ENCODE measurements around the gene SLIT1. TPM values are rescaled to one million over a fixed set of nuclear protein-coding genes. Genes with fewer than 3 reads are reported as not detected.

SLIT1 gene
- total RNA-seq, 1 donor from 2014 or later = 0.26 TPM

GRCh38 chr10:97151307-97151914, 34.3 kb downstream of the SLIT1 start:
- H3K9me3 Mint-ChIP-seq = no peaks in the 10 kb centered on the region
- H3K4me3 Mint-ChIP-seq = no peak overlapping the region
- peaks cover 7% of the 10 kb centered on the region for H3K27me3 Mint-ChIP-seq
- H3K4me1 Mint-ChIP-seq = no peaks in the 10 kb centered on the region
- DNase-seq = no peak
- intact Hi-C loops (cut with micrococcal nuclease) = no loop called here
- H3K36me3 Mint-ChIP-seq (ENCODE audit: low read depth) = no peaks in the 10 kb centered on the region
- no peak overlapping the region for H3K27ac Mint-ChIP-seq

GRCh38 chr10:97150616-97151015, 35.1 kb downstream of the SLIT1 start:
- Mint-ChIP-seq H3K27me3 (peaks cover 7% of the 10 kb centered on the region), H3K36me3 (ENCODE audit: low read depth) (no peaks in the 10 kb centered on the region), H3K4me3 (no peak overlapping the region), H3K9me3 (no peaks in the 10 kb centered on the region), H3K27ac (no peak overlapping the region), H3K4me1 (no peaks in the 10 kb centered on the region)
- no peak for DNase-seq
- intact Hi-C loops (cut with micrococcal nuclease) = no loop called here

- H3K27me3 Mint-ChIP-seq = peaks cover 7% of the 10 kb centered on the region
- H3K27ac Mint-ChIP-seq = no peak overlapping the region
- intact Hi-C loops (cut with micrococcal nuclease) = no loop called here
- H3K36me3 Mint-ChIP-seq (ENCODE audit: low read depth) = no peaks in the 10 kb centered on the region
- H3K4me1 Mint-ChIP-seq = no peaks in the 10 kb centered on the region
- no peak for DNase-seq
- no peaks in the 10 kb centered on the region for H3K9me3 Mint-ChIP-seq
- no peak overlapping the region for H3K4me3 Mint-ChIP-seq
Measured at GRCh38 chr10:97150013-97150595, 35.7 kb downstream of the SLIT1 start.

- peaks cover 7% of the 10 kb centered on the region for H3K27me3 Mint-ChIP-seq
- H3K4me1 Mint-ChIP-seq = no peaks in the 10 kb centered on the region
- H3K36me3 Mint-ChIP-seq (ENCODE audit: low read depth) = no peaks in the 10 kb centered on the region
- no peak for DNase-seq
- intact Hi-C loops (cut with micrococcal nuclease) = no loop called here
- no peaks in the 10 kb centered on the region for H3K9me3 Mint-ChIP-seq
- no peak overlapping the region for H3K27ac Mint-ChIP-seq
- H3K4me3 Mint-ChIP-seq = no peak overlapping the region
Measured at GRCh38 chr10:97149079-97149531, 36.7 kb downstream of the SLIT1 start.

- H3K27ac Mint-ChIP-seq = no peak overlapping the region
- H3K4me1 Mint-ChIP-seq = no peaks in the 10 kb centered on the region
- no peak for DNase-seq
- intact Hi-C loops (cut with micrococcal nuclease) = no loop called here
- peaks cover 21% of the 10 kb centered on the region for H3K27me3 Mint-ChIP-seq
- no peaks in the 10 kb centered on the region for H3K36me3 Mint-ChIP-seq (ENCODE audit: low read depth)
- H3K9me3 Mint-ChIP-seq = no peaks in the 10 kb centered on the region
- no peak overlapping the region for H3K4me3 Mint-ChIP-seq
Measured at GRCh38 chr10:97144297-97144696, 41.5 kb downstream of the SLIT1 start.

GRCh38 chr10:97142834-97143233, 42.9 kb downstream of the SLIT1 start:
- H3K4me3 Mint-ChIP-seq = no peak overlapping the region
- H3K36me3 Mint-ChIP-seq (ENCODE audit: low read depth) = no peaks in the 10 kb centered on the region

GRCh38 chr10:97140902-97141745, 44.6 kb downstream of the SLIT1 start:
- H3K4me1 Mint-ChIP-seq = no peaks in the 10 kb centered on the region
- intact Hi-C loops (cut with micrococcal nuclease) = no loop called here
- H3K4me3 Mint-ChIP-seq = no peak overlapping the region
- no peak for DNase-seq
- H3K27ac Mint-ChIP-seq = no peak overlapping the region
- H3K27me3 Mint-ChIP-seq = peaks cover 17% of the 10 kb centered on the region
- no peaks in the 10 kb centered on the region for H3K9me3 Mint-ChIP-seq
- no peaks in the 10 kb centered on the region for H3K36me3 Mint-ChIP-seq (ENCODE audit: low read depth)

More at GRCh38 chr10:97142834-97143233, 42.9 kb downstream of the SLIT1 start:
- no peak for DNase-seq
- H3K4me1 Mint-ChIP-seq = no peaks in the 10 kb centered on the region
- H3K27me3 Mint-ChIP-seq = peaks cover 18% of the 10 kb centered on the region
- H3K9me3 Mint-ChIP-seq = no peaks in the 10 kb centered on the region
- intact Hi-C loops (cut with micrococcal nuclease) = no loop called here
- no peak overlapping the region for H3K27ac Mint-ChIP-seq

- intact Hi-C loops (cut with micrococcal nuclease) = no loop called here
- Mint-ChIP-seq H3K4me1 (no peaks in the 10 kb centered on the region), H3K9me3 (no peaks in the 10 kb centered on the region), H3K4me3 (no peak overlapping the region), H3K27ac (no peak overlapping the region), H3K36me3 (ENCODE audit: low read depth) (no peaks in the 10 kb centered on the region), H3K27me3 (peaks cover 17% of the 10 kb centered on the region)
- DNase-seq = no peak
Measured at GRCh38 chr10:97140049-97140846, 45.5 kb downstream of the SLIT1 start.

GRCh38 chr10:97139651-97140048, 46.1 kb downstream of the SLIT1 start:
- Mint-ChIP-seq H3K27me3 (peaks cover 17% of the 10 kb centered on the region), H3K9me3 (no peaks in the 10 kb centered on the region), H3K4me3 (no peak overlapping the region), H3K36me3 (ENCODE audit: low read depth) (no peaks in the 10 kb centered on the region), H3K4me1 (no peaks in the 10 kb centered on the region), H3K27ac (no peak overlapping the region)
- intact Hi-C loops (cut with micrococcal nuclease) = no loop called here
- DNase-seq = no peak

- H3K4me3 Mint-ChIP-seq = no peak overlapping the region
- intact Hi-C loops (cut with micrococcal nuclease) = no loop called here
- H3K4me1 Mint-ChIP-seq = no peaks in the 10 kb centered on the region
- H3K36me3 Mint-ChIP-seq (ENCODE audit: low read depth) = no peaks in the 10 kb centered on the region
- no peaks in the 10 kb centered on the region for H3K9me3 Mint-ChIP-seq
- no peak for DNase-seq
- H3K27ac Mint-ChIP-seq = no peak overlapping the region
- peaks cover 17% of the 10 kb centered on the region for H3K27me3 Mint-ChIP-seq
Measured at GRCh38 chr10:97138846-97139245, 46.9 kb downstream of the SLIT1 start.

GRCh38 chr10:97138174-97138573, 47.6 kb downstream of the SLIT1 start:
- no peak overlapping the region for H3K4me3 Mint-ChIP-seq
- H3K9me3 Mint-ChIP-seq = no peaks in the 10 kb centered on the region
- no peak for DNase-seq
- H3K36me3 Mint-ChIP-seq (ENCODE audit: low read depth) = no peaks in the 10 kb centered on the region
- no peak overlapping the region for H3K27ac Mint-ChIP-seq
- H3K4me1 Mint-ChIP-seq = no peaks in the 10 kb centered on the region
- H3K27me3 Mint-ChIP-seq = peaks cover 17% of the 10 kb centered on the region
- intact Hi-C loops (cut with micrococcal nuclease) = no loop called here

- intact Hi-C loops (cut with micrococcal nuclease) = no loop called here
- Mint-ChIP-seq H3K4me3 (no peak overlapping the region), H3K27me3 (peaks cover 10% of the 10 kb centered on the region), H3K27ac (no peak overlapping the region), H3K4me1 (no peaks in the 10 kb centered on the region), H3K36me3 (ENCODE audit: low read depth) (no peaks in the 10 kb centered on the region), H3K9me3 (no peaks in the 10 kb centered on the region)
- DNase-seq = no peak
Measured at GRCh38 chr10:97136756-97137155, 49.0 kb downstream of the SLIT1 start.

GRCh38 chr10:97135464-97135863, 50.3 kb downstream of the SLIT1 start:
- no peak for DNase-seq
- Mint-ChIP-seq H3K36me3 (ENCODE audit: low read depth) (no peaks in the 10 kb centered on the region), H3K27ac (no peak overlapping the region), H3K27me3 (peaks cover 7% of the 10 kb centered on the region), H3K9me3 (no peaks in the 10 kb centered on the region), H3K4me3 (no peak overlapping the region), H3K4me1 (no peaks in the 10 kb centered on the region)
- intact Hi-C loops (cut with micrococcal nuclease) = no loop called here

GRCh38 chr10:97134983-97135382, 50.8 kb downstream of the SLIT1 start:
- Mint-ChIP-seq H3K4me3 (no peak overlapping the region), H3K36me3 (ENCODE audit: low read depth) (no peaks in the 10 kb centered on the region), H3K27ac (no peak overlapping the region), H3K4me1 (no peaks in the 10 kb centered on the region), H3K9me3 (no peaks in the 10 kb centered on the region), H3K27me3 (peaks cover 3% of the 10 kb centered on the region)
- intact Hi-C loops (cut with micrococcal nuclease) = no loop called here
- DNase-seq = no peak

Data from activated CD4-positive, alpha-beta T cell treated with anti-CD3 and anti-CD28 coated beads, Interleukin-2, amount 10 ng/mL, durations not matched to agents 24 days and 14 days (primary cell).